Fibroblast of skin of scalp (primary cell): ENCODE results near the gene MB21D2. TPM values are rescaled to one million over a fixed set of nuclear protein-coding genes. Genes with fewer than 3 reads are reported as not detected.
"Not testable (repeated sequence)": the region's sequence is repeated elsewhere in the genome, so short reads cannot be mapped to it uniquely, and the experiment has no call there.

Experiments used
- DNase-seq: peaks from one replicate; pipeline ENCODE4 v3.0.0-alpha.2; 2013
- polyA plus RNA-seq, 2 experiments: library from polyadenylated mRNA; unstranded; fragments of 120-200 nt; gene quantifications; one replicate each; pipeline ENCODE4 v1.2.1, GENCODE V29; 2013; ENCODE audit not compliant: insufficient read length in 2 of 2

The MB21D2 gene, protein sequence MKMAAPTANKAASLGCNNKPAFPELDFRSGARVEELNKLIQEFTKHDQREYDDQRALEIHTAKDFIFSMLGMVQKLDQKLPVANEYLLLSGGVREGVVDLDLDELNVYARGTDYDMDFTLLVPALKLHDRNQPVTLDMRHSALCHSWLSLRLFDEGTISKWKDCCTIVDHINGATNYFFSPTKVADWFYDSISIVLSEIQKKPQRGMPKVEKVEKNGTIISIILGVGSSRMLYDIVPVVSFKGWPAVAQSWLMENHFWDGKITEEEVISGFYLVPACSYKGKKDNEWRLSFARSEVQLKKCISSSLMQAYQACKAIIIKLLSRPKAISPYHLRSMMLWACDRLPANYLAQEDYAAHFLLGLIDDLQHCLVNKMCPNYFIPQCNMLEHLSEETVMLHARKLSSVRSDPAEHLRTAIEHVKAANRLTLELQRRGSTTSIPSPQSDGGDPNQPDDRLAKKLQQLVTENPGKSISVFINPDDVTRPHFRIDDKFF
- polyA plus RNA-seq (2013, experiment 1 of 2; ENCODE audit: insufficient read length): 10.5 TPM
- 11.4 TPM for polyA plus RNA-seq (2013, experiment 2 of 2; ENCODE audit: insufficient read length)

DNA sequence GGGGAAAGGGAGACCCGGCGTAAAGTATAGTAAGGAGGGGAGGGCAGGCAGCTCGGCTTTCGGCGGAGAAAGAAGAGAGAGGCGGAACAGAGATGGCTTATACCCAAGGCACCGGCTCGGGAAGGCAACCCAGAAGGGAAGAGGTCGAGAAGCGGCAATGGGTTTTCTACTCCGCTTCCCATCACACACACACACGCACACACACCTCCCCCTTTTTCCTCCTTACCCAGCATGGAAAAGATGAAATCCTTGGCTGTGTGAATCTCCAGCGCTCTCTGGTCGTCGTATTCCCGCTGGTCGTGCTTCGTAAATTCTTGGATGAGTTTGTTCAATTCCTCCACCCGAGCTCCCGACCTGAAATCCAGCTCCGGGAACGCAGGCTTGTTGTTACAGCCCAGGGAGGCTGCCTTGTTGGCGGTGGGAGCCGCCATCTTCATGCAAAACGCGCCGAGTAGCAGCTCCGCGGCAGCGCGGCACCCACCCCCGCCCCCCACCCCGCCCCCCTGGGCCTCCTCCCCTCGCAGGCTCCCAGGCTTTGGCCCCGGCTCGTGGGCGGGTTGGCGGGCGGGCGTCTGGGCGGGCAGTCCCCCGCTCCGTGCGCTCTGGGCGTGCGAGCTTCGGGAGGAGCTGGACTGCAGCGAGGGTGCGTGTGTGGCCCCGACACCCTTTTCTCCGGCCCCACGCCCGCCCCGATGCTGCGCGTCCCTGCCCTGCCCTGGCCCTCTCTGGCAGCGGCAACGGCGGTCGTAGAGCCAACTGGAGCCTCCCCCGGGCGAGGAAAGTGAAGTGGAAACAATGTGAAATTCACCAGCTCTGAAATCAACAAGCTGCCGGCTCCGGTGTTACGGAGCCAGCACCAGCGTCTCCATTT, at the start of gene MB21D2:
MB21D2 (minus strand) TSS at position 453 of the 871 bp plus-strand sequence; CDS start at position 437, 16 bp downstream.
- peak; percentile 88 for DNase-seq

DNA sequence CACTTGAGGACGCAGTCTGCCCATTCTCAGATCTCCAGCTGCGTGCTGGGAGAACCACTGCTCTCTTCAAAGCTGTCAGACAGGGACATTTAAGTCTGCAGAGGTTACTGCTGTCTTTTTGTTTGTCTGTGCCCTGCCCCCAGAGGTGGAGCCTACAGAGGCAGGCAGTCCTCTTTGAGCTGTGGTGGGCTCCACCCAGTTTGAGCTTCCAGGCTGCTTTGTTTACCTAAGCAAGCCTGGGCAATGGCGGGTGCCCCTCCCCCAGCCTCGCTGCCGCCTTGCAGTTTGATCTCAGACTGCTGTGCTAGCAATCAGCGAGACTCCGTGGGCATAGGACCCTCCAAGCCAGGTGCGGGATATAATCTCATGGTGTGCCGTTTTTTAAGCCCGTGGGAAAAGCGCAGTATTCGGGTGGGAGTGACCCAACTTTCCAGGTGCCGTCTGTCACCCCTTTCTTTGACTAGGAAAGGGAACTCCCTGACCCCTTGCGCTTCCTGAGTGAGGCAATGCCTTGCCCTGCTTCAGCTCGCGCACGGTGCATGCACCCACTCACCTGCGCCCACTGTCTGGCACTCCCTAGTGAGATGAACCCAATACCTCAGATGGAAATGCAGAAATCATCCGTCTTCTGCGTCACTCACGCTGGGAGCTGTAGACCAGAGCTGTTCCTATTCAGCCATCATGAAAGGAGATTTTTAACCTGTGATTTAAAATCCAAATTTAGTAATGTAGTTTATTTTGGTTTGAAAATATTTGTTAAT, 47.5 kb upstream of the MB21D2 start:
- not testable (repeated sequence) for DNase-seq

DNA sequence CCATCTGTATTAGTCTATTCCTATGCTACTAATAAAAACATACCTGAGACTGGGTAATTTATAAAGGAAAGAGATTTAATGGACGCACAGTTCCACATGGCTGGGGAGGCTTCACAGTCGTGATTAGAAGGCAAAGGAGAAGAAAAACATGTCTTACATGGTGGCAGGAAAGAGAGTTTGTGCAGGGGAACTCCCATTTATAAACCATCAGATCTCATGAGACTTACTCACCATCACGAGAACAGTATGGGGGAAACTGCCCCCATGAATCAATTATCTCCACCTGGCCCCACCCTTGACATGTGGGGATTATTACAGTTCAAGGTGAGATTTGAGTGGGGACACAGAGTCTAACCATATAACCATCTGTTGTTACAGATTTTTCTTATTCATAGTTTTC, 42.1 kb upstream of the MB21D2 start:
- no peak for DNase-seq

DNA sequence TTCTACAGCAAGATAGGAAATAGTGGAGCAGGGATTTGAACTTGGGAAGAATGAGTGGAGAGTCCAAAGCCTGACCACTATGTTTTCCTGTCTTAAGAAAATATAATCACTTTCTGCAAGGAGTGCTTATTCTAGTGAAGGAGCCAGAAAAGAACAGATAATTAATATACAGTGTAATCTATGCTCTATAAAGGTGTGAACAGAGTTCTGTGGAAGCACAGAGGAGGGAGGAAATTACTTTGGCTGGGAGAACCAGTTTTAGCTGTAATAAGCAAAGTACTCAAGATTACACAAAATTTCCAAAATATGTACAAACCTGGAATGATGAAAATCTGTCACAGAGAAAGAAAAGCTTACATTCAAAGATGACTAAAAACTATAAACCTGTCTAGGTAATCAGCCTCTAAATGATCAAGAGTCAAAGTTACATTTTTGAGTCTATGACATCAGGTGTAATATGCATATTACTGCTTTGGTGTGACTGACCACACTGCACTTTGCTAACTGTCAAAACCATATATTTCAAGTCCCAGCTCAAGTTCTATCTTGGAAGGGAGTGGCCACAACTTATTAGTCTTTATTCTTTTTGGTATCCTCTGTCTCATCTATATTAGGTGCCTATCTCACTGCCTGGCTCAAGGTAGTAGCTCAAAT, 40.7 kb upstream of the MB21D2 start:
- no peak for DNase-seq

DNA sequence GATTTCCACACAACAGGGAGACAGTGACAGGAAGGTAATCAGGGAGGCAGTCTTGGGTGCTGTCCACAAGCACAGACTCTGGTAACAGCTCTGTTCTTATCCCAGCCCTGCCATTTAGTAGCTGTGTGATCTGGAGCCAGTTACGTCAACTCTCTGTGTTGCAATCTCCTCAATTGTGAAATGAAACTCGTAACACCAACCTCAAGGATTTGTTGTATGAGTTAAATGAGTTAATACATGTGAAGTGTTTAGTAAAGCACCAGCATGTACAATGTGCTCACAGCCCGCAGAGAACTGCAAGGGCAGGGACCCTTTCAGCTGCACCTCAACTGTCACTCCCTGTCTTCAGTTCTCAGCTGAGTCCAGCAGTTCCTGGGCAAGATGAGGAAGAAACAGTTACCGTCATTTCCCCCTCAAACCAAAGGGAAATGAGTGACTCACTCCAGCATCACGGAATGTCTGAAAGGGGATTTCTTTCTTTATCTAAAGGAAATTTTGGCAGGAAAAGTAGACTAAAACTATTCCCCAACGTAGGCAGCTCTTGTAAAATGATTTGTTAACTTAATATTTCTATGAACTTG, 39.9 kb upstream of the MB21D2 start:
- DNase-seq: peak; percentile 81

DNA sequence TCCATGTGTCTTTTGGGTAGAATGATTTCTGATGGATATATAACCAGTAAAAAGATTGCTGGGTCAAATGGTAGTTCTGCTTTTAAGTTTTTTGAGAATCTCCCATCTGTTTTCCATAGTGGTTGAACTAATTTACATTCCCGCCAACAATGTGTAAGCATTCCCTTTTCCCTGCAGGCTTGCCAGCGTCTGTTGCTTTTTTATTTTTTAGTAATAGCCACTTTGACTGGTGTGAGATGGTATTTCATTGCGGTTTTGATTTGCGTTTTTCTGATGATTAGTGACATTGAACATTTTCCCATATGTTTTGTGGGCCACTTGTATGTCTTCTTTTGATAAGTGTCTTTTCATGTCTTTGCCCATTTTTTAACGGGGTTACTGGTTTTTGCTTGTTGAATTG, 36.3 kb upstream of the MB21D2 start:
- peak; percentile 61 for DNase-seq

DNA sequence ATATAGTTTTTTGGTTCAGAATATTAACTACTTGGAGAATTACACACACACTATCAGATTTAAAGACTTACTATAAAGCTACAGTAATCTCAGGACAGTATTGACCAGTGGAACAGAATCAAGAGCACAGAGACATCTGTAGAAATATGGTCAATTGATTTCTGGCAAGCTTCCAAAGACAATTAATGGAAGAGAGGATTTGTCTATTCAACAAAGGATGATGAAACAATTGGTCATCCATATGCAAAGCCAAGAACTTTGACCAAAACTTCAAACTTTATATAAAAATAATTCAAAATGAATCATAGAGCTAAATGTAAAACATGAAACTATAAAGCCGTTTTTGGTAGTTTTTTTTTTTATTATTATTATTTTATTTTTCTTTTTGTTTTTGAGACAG, 29.8 kb upstream of the MB21D2 start:
- DNase-seq: peak; percentile 19

DNA sequence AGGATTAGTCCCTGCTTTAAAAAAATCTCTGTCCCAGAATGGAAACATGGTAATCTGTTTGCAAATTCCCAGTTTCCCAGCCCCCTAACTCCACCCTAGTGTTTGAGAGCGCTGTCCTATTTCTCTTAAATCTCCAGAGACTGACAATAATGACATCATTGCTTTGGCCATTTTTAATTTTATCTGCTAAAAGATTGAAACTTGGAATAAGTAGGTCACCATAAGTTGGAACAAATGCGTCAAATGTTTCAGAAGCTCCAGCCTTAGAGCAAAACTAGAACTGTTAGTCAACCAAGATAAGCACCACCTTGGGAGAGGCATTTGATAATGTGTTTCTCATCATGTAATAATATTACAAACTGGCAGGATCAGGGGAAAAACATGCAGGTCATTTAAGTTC, 25.7 kb upstream of the MB21D2 start:
- peak; percentile 9 for DNase-seq

DNA sequence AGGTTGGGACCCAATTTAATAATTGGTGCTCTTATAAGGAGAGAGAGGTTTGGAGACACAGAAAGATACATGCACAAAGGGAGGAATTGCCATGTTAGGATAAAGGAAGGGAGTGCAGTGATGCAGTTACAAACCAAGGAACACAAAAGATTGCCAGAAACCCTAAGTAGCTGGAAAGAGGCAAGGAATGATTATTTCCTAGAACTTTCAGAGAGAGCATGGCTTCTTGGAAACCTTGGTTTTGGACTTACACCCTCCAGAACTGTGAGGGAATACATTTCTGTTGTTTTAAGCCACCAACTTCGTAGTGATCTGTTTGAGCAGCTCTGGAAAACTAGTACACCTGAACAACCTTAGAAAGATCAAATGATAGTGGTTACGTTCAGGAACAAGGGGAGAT, 25.0 kb upstream of the MB21D2 start:
- no peak for DNase-seq

DNA sequence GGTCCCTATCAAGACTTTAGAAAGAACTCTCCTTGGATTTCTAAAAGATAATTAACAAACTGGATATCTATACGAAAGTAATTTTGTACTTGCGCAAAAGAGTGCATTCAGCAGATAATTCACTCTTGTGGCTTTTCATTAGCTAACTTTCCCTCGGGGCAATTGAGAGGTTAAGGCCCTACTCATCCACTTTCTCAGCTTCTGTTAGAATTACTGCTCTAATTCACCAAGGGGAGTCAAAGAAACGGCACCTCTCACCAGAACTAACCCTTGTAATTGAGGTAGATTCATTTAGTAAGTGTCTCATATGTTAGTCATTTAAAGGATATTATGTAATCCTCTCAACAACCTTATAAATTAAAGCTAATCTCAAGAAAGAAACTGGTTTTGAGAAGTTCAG, 22.5 kb upstream of the MB21D2 start:
- no peak for DNase-seq

DNA sequence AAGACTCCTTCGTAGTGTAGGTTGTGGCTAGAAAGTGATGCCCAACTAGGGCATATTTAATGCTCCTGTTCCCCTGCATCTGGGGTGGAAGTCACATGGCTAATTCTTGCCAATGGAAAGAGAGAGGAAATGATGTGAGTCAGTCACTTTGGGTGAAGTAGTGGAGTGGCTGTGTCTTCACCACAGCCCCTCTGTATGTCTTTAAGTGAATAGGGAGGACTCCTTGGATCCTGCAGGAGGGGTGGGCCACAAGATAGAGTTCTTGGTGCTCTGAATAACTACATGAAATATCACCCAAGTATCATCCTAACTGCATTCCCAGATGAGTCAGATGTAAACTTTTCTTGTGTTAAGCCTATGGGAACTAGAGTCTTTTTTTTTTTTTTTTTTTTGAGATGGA, 17.8 kb upstream of the MB21D2 start:
- DNase-seq: peak; percentile 79

DNA sequence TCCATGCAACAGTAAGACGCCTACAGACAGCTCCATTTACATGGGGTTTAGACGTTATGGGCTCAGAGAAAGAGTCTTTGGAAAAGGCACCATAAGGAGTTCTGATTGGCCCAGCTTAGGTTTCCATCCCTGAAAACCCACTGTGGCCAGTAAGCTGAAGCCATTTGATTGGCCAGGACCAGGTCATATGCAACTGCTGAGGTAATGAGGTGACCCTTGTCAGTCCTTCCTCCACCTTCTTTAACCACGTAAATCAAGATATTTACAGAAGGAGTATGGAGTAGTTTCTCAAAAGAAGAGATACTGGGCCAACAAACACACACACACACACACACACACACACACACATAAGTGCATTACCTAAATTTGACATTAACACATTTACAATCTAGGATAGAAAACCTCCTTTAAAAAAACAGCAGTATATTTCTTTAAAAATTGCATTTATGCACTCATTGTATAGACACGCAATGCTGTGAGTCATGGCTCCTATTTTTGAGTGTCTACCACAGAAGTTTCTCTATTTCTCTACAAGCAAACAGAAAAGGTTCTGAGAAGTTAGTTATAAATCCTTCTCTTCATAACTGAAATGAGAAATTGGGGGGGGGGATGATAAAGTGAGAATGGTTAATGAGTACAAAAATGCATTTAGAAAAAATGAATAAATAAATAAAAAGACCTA, 16.3 kb upstream of the MB21D2 start:
- DNase-seq: peak; percentile 59

DNA sequence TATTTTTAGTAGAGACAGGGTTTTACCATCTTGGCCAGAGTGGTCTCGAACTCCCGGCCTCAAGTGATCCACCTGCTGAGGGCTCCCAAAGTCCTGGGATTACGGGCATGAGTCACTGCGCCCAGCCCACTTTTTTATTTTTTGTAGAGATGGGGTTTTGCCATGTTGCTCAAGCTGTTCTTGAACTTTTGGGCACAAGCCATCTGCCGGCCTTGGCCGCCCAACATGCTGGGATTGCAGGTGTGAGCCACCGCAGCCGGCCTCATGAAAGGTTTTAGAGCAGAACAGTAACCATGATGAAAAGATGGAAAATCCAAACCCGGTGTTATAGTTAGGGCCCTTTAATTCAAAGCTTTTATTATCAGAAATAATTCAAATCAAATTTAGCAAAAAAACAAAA, 15.6 kb upstream of the MB21D2 start:
- no peak for DNase-seq

DNA sequence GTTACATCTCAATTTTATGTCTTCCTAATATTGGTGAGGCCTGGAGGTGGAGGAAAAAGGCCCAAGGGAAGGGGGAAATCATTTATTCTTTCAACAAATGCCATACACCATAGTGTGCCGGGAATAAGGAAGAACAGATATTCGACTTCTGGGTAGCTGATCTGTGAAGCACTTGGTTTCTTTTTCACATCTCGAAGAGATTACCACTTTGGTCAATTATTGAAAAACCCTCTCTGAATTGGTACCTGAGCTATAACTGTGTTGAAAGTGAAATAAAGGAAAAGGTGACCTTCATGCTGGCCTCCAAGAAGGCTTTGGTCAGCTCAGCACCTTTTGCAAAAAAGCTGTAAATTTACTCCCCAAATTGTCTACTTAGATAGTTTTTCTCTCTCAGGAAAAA, 14.2 kb upstream of the MB21D2 start:
- DNase-seq: no peak

DNA sequence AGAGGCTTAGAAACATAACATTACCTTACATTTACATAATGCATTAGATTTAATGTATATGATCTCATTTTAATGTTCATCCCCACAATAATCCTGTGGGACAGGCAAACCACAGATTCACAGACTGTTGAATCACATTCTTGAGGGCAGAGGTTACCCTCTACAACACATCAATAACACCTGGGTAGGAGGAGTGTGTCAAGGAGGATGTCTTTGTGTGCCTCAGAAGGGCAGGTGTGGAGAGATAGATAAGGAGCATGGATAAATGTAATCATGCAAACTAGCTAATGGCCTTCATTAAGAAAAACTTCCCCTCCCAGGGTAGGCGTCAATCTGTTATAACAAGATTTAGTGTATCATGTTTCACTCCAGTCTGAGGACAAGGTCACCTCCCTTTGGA, 12.9 kb upstream of the MB21D2 start:
- peak; percentile 38 for DNase-seq

DNA sequence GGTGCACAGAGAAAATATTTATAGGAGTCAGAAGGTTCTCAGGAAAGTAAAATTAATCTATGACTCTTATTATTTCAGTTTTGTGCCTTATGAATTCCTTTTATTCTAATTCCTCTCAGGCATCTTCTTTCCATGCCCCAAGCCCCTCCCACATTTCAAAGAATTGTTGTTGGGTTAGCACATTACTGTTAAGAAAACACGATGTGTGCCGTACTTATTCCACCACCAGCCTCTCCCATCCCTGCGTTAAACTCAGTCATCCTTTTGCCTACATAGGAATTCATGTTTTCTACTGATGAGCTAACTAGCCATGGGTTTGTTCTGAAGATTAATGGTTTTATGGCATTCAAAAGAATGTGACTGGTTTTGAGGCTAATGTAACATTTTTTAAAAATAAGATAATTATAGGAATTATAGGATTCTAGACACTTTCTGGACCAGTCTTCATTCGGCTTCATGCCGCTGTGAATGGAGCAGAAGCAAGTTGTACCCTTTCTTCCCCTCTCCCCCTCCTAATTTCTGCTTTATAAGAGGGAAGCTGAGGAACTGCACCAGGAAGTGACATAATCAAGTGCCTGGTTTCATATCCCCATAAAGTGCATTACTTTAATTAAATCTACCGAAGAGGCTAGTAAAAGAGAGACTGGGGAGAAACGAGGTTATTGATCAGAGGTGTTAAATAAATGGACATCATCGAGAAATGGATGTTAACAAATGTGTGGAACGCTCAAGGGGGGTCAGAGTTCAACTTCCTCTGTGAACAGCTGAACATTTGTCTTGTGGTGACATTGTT, 12.3 kb upstream of the MB21D2 start:
- peak; percentile 91 for DNase-seq

DNA sequence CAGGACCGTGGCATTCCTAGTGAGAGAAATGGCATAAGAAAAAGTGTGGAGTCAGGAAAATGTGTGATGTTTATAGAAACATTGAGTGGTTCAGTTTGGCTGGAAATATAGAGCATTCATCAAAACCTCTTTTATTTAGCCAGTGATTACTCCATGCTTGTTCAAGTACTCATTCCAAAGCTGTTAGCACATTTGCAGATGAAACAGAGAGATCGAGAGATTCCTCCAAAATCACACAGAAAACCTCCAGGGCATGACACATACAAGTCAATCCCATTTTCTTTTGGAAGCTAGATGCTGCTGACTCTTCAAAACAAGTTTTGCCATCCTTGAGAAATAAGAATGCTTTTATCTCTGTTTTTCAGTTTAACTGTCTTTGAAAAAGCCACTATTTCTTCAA, 11.5 kb upstream of the MB21D2 start:
- peak; percentile 35 for DNase-seq

DNA sequence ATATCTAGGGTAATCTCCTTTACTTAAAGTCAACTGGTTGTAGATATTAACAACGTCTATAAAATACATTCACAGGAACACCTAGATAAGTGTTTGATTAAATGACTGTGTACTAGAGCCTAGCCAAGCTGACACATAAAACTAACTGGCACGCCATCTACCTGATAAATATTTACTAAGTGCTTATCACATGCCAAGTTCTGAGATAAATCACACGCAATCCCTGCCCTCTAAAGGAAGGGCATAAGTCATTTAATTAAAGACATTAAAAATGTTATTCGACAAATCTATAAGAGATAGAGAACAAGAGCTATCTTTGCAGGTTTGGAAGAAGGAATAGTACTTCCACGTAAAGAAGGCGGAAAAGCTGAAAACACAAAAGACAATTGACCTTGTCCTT, 11.1 kb upstream of the MB21D2 start:
- no peak for DNase-seq

DNA sequence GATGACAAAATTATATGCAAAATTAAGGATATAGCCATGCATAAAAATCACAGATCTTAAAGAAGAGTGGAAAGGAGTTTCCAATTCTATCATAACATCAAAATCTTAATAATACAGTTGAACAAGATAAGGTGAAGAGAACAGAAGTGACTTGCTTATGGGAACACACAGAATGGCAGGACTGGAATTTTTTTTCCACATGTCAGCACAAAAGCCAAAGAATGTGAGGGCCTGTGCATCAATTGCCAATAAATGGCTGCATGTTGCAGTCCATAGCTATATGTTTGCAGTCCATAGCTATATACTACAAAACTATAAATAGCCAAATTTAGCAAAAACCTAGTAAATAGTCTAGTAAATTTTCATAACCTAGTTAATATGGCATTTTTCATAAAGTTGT, 10.4 kb upstream of the MB21D2 start:
- DNase-seq: no peak

DNA sequence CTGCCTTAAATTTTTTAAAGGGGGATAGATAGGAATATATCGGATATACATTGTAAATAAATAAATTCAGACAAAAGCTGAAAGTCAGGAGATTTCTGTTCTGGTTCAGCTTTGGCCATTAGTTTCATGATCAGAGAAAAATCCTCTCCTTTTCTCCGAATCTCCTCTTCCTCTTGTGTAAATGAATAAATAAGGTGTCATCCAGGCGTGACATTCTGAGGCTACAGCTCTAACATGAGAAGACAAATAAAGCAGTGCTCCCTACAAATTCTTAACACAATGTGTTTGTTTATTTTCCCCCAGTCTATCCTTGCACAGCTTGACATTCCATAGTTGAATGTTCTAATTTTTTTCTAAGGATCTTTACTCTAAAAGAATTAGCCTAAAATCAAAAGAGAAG, 9.4 kb upstream of the MB21D2 start:
- DNase-seq: no peak
